WTC11 (cell line): Measurements from ENCODE around the gene CPLX3. TPM values are rescaled to one million over a fixed set of nuclear protein-coding genes. Genes with fewer than 3 reads are reported as not detected.

Source experiments
- ATAC-seq: fragments of 200-7000 bp; cut with Tn5 transposase; 2 replicates; pipeline ENCODE4 v1.10.0; 2021; ENCODE audit warnings: mild to moderate bottlenecking, moderate library complexity
- CTCF ChIA-PET: fragments of 300-600 bp; sonication (Branson Sonifier 250); formaldehyde crosslinking; loops from one replicate; lab custom pipeline; 2021; ENCODE audit warnings: antibody characterized with exemption; lab: Charles Lee
- POLR2A ChIA-PET: fragments of 350-600 bp; sonication (Branson Sonifier 250); formaldehyde crosslinking; loops from one replicate; lab custom pipeline; 2021; ENCODE audit warnings: antibody characterized with exemption; lab: Charles Lee
- DNase-seq: peaks from one replicate; pipeline ENCODE4 v3.0.0; 2021; ENCODE audit warnings: low spot score
- H3K27ac Mint-ChIP-seq: 2 replicates; pipeline ENCODE4 v1.8.0; 2021; ENCODE audit warnings: mixed read lengths
- H3K27me3 Mint-ChIP-seq: 2 replicates; pipeline ENCODE4 v1.8.0; 2021; ENCODE audit warnings: low read depth, mild to moderate bottlenecking, moderate library complexity, mixed read lengths
- H3K36me3 Mint-ChIP-seq: 2 replicates; pipeline ENCODE4 v1.8.0; 2021; ENCODE audit warnings: mixed read lengths
- H3K4me1 Mint-ChIP-seq: 2 replicates; pipeline ENCODE4 v1.8.0; 2022; ENCODE audit warnings: mixed read lengths
- H3K4me3 Mint-ChIP-seq: 2 replicates; pipeline ENCODE4 v1.8.0; 2021; ENCODE audit warnings: mild to moderate bottlenecking, moderate library complexity, mixed read lengths
- H3K9me3 Mint-ChIP-seq: 2 replicates; pipeline ENCODE4 v1.8.0; 2021; ENCODE audit warnings: mixed read lengths
- NR1H2 ChIP-seq: sonication (generic); formaldehyde crosslinking; IDR thresholded peaks from 2 replicates; pipeline ENCODE4 v1.9.0; 2021; ENCODE audit warnings: mild to moderate bottlenecking, moderate library complexity, missing genetic modification reagents
- RORB ChIP-seq: fragments of 250-450 bp; sonication (Bioruptor Pico); IDR thresholded peaks from 2 replicates; pipeline ENCODE4 v1.9.0; 2021; ENCODE audit warnings: mild to moderate bottlenecking
- ZNF219 ChIP-seq: sonication (generic); formaldehyde crosslinking; IDR thresholded peaks from 2 replicates; pipeline ENCODE4 v1.8.0; 2023; ENCODE audit warnings: missing genetic modification reagents, mild to moderate bottlenecking, borderline replicate concordance
- total RNA-seq: library from RNA; stranded (reverse); gene quantifications from 3 replicates; pipeline ENCODE4 v1.2.3, GENCODE V29; 2021
- TF ChIP-seq, protein P1 (sequence below): fragments of 250-450 bp; sonication (Bioruptor Pico); IDR thresholded peaks from 2 replicates; pipeline ENCODE4 v1.9.0; 2021; ENCODE audit warnings: mild to moderate bottlenecking, borderline replicate concordance
- TF ChIP-seq, protein P2 (sequence below): sonication (generic); formaldehyde crosslinking; IDR thresholded peaks from 2 replicates; pipeline ENCODE4 v1.8.1; 2022; ENCODE audit warnings: mild to moderate bottlenecking, missing genetic modification reagents, moderate library complexity, borderline replicate concordance
- TF ChIP-seq, protein P3 (sequence below): fragments of 200-600 bp; IDR thresholded peaks from 2 replicates; pipeline ENCODE4 v1.8.0; 2022; ENCODE audit warnings: antibody characterized with exemption
- TF ChIP-seq, protein P4 (sequence below): sonication (generic); formaldehyde crosslinking; IDR thresholded peaks from 2 replicates; pipeline ENCODE4 v1.8.1; 2023; ENCODE audit warnings: mild to moderate bottlenecking, moderate library complexity, missing genetic modification reagents
- TF ChIP-seq, protein P5 (sequence below): fragments of 250-450 bp; sonication (Bioruptor Pico); conservative IDR thresholded peaks from 2 replicates; pipeline ENCODE4 v1.9.0; 2021; ENCODE audit warnings: mild to moderate bottlenecking
- TF ChIP-seq, protein P6 (sequence below): sonication (generic); formaldehyde crosslinking; conservative IDR thresholded peaks from 2 replicates; pipeline ENCODE4 v1.8.1; 2022; ENCODE audit warnings: mild to moderate bottlenecking, missing genetic modification reagents
- TF ChIP-seq, protein P7 (sequence below): sonication (generic); formaldehyde crosslinking; IDR thresholded peaks from 2 replicates; pipeline ENCODE4 v1.8.1; 2022; ENCODE audit warnings: mild to moderate bottlenecking, moderate library complexity, missing genetic modification reagents

CPLX3 gene
- total RNA-seq, 1 experiment from 2014 or later: 0.09 TPM

DNA sequence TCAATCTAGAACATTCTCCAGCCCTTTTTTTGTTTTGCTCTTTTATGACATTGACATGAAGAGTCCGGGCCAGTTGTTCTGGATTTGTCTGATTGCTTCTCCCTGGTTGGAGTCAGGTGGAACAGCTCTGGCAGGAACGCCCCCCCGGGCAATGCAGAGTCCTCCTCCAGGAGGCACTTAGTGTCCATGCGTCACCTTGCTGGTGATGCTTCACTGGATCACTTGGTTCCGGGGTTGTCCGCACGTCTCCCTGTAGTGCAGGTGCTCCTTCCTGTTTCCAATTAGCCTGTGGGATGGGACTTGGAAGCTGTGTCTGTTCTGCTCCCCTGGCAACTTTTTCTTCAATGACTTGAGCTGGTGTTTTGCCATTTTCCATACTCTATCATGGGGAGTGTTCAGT is 34.8 kb upstream of the CPLX3 start (continued):
- TF ChIP-seq, protein P1, sequence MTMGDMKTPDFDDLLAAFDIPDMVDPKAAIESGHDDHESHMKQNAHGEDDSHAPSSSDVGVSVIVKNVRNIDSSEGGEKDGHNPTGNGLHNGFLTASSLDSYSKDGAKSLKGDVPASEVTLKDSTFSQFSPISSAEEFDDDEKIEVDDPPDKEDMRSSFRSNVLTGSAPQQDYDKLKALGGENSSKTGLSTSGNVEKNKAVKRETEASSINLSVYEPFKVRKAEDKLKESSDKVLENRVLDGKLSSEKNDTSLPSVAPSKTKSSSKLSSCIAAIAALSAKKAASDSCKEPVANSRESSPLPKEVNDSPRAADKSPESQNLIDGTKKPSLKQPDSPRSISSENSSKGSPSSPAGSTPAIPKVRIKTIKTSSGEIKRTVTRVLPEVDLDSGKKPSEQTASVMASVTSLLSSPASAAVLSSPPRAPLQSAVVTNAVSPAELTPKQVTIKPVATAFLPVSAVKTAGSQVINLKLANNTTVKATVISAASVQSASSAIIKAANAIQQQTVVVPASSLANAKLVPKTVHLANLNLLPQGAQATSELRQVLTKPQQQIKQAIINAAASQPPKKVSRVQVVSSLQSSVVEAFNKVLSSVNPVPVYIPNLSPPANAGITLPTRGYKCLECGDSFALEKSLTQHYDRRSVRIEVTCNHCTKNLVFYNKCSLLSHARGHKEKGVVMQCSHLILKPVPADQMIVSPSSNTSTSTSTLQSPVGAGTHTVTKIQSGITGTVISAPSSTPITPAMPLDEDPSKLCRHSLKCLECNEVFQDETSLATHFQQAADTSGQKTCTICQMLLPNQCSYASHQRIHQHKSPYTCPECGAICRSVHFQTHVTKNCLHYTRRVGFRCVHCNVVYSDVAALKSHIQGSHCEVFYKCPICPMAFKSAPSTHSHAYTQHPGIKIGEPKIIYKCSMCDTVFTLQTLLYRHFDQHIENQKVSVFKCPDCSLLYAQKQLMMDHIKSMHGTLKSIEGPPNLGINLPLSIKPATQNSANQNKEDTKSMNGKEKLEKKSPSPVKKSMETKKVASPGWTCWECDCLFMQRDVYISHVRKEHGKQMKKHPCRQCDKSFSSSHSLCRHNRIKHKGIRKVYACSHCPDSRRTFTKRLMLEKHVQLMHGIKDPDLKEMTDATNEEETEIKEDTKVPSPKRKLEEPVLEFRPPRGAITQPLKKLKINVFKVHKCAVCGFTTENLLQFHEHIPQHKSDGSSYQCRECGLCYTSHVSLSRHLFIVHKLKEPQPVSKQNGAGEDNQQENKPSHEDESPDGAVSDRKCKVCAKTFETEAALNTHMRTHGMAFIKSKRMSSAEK (CRISPR knock-in tag): no peak
- TF ChIP-seq NR1H2 (CRISPR knock-in tag): no peak
- TF ChIP-seq, protein P2, sequence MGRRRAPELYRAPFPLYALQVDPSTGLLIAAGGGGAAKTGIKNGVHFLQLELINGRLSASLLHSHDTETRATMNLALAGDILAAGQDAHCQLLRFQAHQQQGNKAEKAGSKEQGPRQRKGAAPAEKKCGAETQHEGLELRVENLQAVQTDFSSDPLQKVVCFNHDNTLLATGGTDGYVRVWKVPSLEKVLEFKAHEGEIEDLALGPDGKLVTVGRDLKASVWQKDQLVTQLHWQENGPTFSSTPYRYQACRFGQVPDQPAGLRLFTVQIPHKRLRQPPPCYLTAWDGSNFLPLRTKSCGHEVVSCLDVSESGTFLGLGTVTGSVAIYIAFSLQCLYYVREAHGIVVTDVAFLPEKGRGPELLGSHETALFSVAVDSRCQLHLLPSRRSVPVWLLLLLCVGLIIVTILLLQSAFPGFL: no peak
- TF ChIP-seq, protein P3, sequence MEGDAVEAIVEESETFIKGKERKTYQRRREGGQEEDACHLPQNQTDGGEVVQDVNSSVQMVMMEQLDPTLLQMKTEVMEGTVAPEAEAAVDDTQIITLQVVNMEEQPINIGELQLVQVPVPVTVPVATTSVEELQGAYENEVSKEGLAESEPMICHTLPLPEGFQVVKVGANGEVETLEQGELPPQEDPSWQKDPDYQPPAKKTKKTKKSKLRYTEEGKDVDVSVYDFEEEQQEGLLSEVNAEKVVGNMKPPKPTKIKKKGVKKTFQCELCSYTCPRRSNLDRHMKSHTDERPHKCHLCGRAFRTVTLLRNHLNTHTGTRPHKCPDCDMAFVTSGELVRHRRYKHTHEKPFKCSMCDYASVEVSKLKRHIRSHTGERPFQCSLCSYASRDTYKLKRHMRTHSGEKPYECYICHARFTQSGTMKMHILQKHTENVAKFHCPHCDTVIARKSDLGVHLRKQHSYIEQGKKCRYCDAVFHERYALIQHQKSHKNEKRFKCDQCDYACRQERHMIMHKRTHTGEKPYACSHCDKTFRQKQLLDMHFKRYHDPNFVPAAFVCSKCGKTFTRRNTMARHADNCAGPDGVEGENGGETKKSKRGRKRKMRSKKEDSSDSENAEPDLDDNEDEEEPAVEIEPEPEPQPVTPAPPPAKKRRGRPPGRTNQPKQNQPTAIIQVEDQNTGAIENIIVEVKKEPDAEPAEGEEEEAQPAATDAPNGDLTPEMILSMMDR: no peak
- TF ChIP-seq, protein P4, sequence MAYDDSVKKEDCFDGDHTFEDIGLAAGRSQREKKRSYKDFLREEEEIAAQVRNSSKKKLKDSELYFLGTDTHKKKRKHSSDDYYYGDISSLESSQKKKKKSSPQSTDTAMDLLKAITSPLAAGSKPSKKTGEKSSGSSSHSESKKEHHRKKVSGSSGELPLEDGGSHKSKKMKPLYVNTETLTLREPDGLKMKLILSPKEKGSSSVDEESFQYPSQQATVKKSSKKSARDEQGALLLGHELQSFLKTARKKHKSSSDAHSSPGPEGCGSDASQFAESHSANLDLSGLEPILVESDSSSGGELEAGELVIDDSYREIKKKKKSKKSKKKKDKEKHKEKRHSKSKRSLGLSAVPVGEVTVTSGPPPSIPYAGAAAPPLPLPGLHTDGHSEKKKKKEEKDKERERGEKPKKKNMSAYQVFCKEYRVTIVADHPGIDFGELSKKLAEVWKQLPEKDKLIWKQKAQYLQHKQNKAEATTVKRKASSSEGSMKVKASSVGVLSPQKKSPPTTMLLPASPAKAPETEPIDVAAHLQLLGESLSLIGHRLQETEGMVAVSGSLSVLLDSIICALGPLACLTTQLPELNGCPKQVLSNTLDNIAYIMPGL (CRISPR knock-in tag): no peak
- TF ChIP-seq RORB: no peak
- TF ChIP-seq, protein P5, sequence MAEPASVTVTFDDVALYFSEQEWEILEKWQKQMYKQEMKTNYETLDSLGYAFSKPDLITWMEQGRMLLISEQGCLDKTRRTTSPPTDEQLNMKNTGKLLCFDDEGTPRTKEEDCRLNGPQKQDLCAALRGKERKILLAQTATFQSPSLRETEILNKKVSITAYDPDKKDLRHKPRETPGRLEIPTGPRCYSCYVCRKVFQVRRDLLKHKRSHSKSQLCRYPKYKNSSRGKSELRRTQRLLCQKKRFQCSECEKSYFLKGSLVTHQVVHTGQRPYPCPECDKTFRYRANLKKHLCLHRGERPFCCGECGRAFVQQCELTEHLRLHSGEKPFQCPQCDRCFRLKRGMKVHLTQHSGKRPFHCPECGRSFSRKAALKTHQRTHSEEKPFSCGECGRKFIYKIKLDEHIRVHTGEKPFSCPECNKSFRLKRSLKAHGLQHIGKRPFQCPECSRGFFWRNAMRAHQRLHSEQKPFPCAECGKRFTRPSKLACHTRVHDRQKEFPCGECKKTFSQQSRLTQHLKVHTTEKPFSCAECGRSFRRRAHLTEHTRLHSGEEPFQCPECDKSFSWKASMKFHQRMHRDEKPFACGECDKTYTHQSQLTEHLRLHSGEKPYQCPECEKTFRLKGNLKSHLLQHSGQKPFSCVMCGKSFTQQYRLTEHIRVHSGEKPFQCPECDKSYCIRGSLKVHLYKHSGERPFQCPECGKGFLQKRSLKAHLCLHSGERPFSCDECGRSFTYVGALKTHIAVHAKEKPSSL (CRISPR knock-in tag): no peak
- no peak for TF ChIP-seq ZNF219

DNA sequence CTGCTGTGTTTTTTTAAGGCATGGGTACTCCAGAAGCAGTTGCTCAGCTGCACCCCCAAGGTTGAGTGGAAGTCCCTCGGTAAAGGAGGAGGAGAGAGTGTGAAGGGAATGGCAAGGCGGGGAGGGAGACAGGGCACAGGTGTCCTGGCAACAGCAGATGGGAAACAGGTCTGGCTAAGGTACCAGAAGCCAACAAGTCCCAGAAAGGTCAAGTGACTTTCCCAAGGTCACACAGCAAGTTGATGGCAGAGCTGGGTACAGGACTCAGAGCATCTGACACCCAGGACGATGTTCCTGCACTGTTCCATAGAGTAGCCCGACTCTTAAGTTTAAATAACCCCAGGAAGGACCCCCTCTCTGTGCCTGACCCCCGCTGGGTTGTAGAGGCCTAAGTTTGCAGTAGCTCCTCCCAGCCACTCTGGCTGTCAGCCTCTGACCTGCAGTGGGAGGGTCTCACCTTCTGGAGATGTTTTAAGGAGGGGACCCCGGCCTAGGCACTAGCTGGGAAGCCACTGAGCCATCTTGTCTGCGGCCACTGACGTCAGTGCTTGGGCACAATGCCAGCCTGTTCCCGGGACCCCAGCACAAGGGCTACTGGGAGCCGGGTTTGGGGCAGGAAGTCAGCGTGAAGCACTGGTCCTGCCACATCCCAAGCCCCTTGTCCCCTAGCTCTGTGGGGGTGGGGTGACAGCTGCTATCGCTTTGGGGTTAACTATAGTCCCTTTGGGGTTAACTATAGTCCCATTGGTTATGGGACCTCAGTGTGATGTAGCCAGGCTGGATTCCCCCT is 34.0 kb upstream of the CPLX3 start:
- Mint-ChIP-seq H3K27me3 (no peaks in the 10 kb centered on the region; the same call in 1 of the 2 replicates), H3K27ac (no peak overlapping the region), H3K4me3 (no peak overlapping the region), H3K9me3 (no peaks in the 10 kb centered on the region), H3K36me3 (no peaks in the 10 kb centered on the region), H3K4me1 (peaks cover 40% of the 10 kb centered on the region)
- TF ChIP-seq, protein P6, sequence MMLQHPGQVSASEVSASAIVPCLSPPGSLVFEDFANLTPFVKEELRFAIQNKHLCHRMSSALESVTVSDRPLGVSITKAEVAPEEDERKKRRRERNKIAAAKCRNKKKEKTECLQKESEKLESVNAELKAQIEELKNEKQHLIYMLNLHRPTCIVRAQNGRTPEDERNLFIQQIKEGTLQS (CRISPR knock-in tag): no peak
- TF ChIP-seq, protein P7, sequence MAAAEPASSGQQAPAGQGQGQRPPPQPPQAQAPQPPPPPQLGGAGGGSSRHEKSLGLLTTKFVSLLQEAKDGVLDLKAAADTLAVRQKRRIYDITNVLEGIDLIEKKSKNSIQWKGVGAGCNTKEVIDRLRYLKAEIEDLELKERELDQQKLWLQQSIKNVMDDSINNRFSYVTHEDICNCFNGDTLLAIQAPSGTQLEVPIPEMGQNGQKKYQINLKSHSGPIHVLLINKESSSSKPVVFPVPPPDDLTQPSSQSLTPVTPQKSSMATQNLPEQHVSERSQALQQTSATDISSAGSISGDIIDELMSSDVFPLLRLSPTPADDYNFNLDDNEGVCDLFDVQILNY (CRISPR knock-in tag): no peak
- TF ChIP-seq ZNF219: no peak
- ChIA-PET CTCF (interaction anchor here (0.5 to 3.7 kb wide), 15 partner anchors 8 to 171 kb away, joined by 3 to 79 read pairs (median 5); partner anchors contain the start of genes CPLX3, CSK and CYP1A1), POLR2A (interaction anchor here (0.5 kb wide), 1 partner anchor 64 kb away, joined by 3 read pairs; no protein-coding TSS in a partner anchor)
- ATAC-seq: no peak
- DNase-seq: no peak
